Osteoblast (primary cell): ENCODE data around the gene IL17RC. TPM values are rescaled to one million over a fixed set of nuclear protein-coding genes. Genes with fewer than 3 reads are reported as not detected.

Experiments
- DNase-seq: peaks from one replicate; pipeline ENCODE4 v3.0.0; 2011; ENCODE audit warnings: low spot score, mixed read lengths; ENCODE audit not compliant: insufficient read length; ENCODE audit errors: missing footprints
- H2AFZ ChIP-seq: 2 replicates; pipeline ENCODE4 v1.6.0; 2011; ENCODE audit warnings: mild to moderate bottlenecking, low read length
- H3K27ac ChIP-seq: 2 replicates; pipeline ENCODE4 v1.5.1; 2011; ENCODE audit warnings: mild to moderate bottlenecking, low read depth, low read length, moderate library complexity
- H3K27me3 ChIP-seq: 2 replicates; pipeline ENCODE4 v1.6.0; 2012; ENCODE audit warnings: mild to moderate bottlenecking, control low read depth, inconsistent platforms, low read length, moderate library complexity; ENCODE audit not compliant: insufficient read depth
- H3K36me3 ChIP-seq: 2 replicates; pipeline ENCODE4 v1.5.1; 2011; ENCODE audit warnings: mild to moderate bottlenecking, low read length, control low read depth, moderate library complexity; ENCODE audit not compliant: insufficient read depth
- H3K4me1 ChIP-seq: 2 replicates; pipeline ENCODE4 v1.5.1; 2011; ENCODE audit warnings: mild to moderate bottlenecking, low read length, control low read depth, moderate library complexity; ENCODE audit not compliant: insufficient read depth
- H3K4me2 ChIP-seq: 2 replicates; pipeline ENCODE4 v1.6.0; 2011; ENCODE audit warnings: mild to moderate bottlenecking, low read length; ENCODE audit not compliant: insufficient read depth
- H3K4me3 ChIP-seq: fragments of 200-600 bp; sonication (generic); 3 replicates; pipeline ENCODE4 v1.5.1; 2012; ENCODE audit warnings: mild to moderate bottlenecking, low read length, inconsistent platforms; ENCODE audit not compliant: insufficient read depth
- H3K79me2 ChIP-seq: 2 replicates; pipeline ENCODE4 v1.6.0; 2012; ENCODE audit warnings: mild to moderate bottlenecking, low read length, control low read depth, inconsistent platforms; ENCODE audit not compliant: insufficient read depth
- H3K9me3 ChIP-seq: 2 replicates; pipeline ENCODE4 v1.5.1; 2011; ENCODE audit warnings: low read depth, low read length, control low read depth
- H4K20me1 ChIP-seq: 2 replicates; pipeline ENCODE4 v1.6.0; 2012; ENCODE audit warnings: mild to moderate bottlenecking, low read length, control low read depth; ENCODE audit not compliant: insufficient read depth
- total RNA-seq: library from RNA; depleted of rRNA; stranded (reverse); fragments of >200 nt; gene quantifications from 2 replicates; pipeline ENCODE4 v1.2.3, GENCODE V29; 2012
- TF ChIP-seq, protein P1 (sequence below): IDR thresholded peaks from 2 replicates; pipeline ENCODE4 v1.5.1; 2011; ENCODE audit warnings: mild to moderate bottlenecking, low read depth, low read length, moderate library complexity; ENCODE audit errors: extremely low read depth

Gene IL17RC
- total RNA-seq, 1 donor: 47.0 TPM

DNA sequence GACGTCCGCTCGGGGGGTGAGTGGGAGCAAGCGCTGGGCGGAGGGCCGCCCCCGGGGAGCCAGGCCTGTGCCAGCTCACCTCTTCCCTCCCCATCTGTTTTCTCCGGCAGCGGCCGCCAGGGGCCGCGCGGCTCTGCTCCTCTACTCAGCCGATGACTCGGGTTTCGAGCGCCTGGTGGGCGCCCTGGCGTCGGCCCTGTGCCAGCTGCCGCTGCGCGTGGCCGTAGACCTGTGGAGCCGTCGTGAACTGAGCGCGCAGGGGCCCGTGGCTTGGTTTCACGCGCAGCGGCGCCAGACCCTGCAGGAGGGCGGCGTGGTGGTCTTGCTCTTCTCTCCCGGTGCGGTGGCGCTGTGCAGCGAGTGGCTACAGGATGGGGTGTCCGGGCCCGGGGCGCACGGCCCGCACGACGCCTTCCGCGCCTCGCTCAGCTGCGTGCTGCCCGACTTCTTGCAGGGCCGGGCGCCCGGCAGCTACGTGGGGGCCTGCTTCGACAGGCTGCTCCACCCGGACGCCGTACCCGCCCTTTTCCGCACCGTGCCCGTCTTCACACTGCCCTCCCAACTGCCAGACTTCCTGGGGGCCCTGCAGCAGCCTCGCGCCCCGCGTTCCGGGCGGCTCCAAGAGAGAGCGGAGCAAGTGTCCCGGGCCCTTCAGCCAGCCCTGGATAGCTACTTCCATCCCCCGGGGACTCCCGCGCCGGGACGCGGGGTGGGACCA, 16.1 kb downstream of the IL17RC start:
- Histone ChIP-seq H3K27me3 (no peaks in the 10 kb centered on the region), H3K4me1 (peaks cover 14% of the 10 kb centered on the region), H3K27ac (peak overlapping the region; percentile 61), H3K79me2 (peaks cover 4% of the 10 kb centered on the region), H2AFZ (peak overlapping the region; percentile 94), H3K4me2 (peak overlapping the region; percentile 88), H3K9me3 (no peaks in the 10 kb centered on the region), H4K20me1 (no peaks in the 10 kb centered on the region), H3K4me3 (peak overlapping the region; percentile 91), H3K36me3 (peaks cover 23% of the 10 kb centered on the region)
- TF ChIP-seq, protein P1, sequence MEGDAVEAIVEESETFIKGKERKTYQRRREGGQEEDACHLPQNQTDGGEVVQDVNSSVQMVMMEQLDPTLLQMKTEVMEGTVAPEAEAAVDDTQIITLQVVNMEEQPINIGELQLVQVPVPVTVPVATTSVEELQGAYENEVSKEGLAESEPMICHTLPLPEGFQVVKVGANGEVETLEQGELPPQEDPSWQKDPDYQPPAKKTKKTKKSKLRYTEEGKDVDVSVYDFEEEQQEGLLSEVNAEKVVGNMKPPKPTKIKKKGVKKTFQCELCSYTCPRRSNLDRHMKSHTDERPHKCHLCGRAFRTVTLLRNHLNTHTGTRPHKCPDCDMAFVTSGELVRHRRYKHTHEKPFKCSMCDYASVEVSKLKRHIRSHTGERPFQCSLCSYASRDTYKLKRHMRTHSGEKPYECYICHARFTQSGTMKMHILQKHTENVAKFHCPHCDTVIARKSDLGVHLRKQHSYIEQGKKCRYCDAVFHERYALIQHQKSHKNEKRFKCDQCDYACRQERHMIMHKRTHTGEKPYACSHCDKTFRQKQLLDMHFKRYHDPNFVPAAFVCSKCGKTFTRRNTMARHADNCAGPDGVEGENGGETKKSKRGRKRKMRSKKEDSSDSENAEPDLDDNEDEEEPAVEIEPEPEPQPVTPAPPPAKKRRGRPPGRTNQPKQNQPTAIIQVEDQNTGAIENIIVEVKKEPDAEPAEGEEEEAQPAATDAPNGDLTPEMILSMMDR: peak; percentile 63
- DNase-seq: peak; percentile 98

DNA sequence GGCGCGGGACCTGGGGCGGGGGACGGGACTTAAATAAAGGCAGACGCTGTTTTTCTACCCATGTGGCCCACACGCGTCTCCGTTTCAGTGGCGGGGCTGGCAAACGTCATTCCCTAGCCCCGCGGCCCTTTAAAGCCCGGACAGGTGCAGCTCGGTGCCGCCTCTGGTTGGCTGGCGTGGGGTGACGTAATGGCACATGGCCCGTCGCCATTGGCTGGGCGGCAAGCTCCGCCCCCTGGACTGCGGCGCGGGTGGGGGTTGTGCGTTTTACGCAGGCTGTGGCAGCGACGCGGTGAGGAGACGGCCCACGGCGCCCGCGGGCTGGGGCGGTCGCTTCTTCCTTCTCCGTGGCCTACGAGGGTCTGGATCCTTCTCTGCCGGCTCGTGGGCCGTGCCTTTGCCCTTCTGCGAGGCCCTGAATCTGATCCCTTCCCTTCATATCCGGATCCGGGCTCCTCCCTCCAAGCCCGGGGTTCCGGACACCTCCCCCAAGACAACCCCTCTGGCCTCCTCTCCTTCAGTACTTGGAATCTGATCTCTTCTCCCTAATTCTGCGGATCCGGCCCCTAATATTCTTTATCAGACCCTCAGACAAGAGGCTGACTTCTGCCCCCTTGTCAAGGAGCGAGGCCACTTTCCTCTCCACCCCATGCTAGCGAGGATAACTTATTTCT, 16.8 kb downstream of the IL17RC start, which contains the start of gene CRELD1:
TSS of gene CRELD1 (plus strand) at position 274 of the 674 bp plus-strand sequence. CDS start 605 bp downstream, outside the sequence.
- H4K20me1 ChIP-seq: no peaks in the 10 kb centered on the region
- H3K4me3 ChIP-seq: peak within 1 kb of the TSS; percentile 91
- H2AFZ ChIP-seq: peak within 1 kb of the TSS; percentile 94
- TF ChIP-seq, protein P1: no peak
- peak; percentile 98 for DNase-seq
- H3K79me2 ChIP-seq: peaks cover 4% of the 10 kb centered on the region
- H3K27ac ChIP-seq: peak within 1 kb of the TSS; percentile 87
- H3K4me1 ChIP-seq: peaks cover 14% of the 10 kb centered on the region
- H3K36me3 ChIP-seq: peaks cover 17% of the 10 kb centered on the region
- H3K27me3 ChIP-seq: no peaks in the 10 kb centered on the region
- no peaks in the 10 kb centered on the region for H3K9me3 ChIP-seq
- H3K4me2 ChIP-seq: peak within 1 kb of the TSS; percentile 88

DNA sequence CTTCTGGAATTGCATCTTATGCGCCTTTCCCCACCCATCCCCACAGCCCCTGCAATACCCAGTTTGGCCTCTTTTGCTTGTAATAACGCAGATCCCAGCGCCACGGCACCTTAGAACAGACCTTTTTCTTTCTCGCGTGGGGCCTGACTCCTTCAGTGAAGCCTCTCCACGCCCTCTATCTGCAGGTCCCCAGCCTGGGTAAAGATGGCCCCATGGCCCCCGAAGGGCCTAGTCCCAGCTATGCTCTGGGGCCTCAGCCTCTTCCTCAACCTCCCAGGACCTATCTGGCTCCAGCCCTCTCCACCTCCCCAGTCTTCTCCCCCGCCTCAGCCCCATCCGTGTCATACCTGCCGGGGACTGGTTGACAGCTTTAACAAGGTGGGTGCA, 17.3 kb downstream of the IL17RC start:
- no peak for DNase-seq
- Histone ChIP-seq H3K79me2 (peaks cover 4% of the 10 kb centered on the region), H3K4me1 (peaks cover 14% of the 10 kb centered on the region), H4K20me1 (no peaks in the 10 kb centered on the region), H3K4me3 (peak overlapping the region; percentile 91), H3K4me2 (peak overlapping the region; percentile 88), H2AFZ (peak overlapping the region; percentile 94), H3K27ac (peak overlapping the region; percentile 87), H3K9me3 (no peaks in the 10 kb centered on the region), H3K27me3 (no peaks in the 10 kb centered on the region), H3K36me3 (peaks cover 16% of the 10 kb centered on the region)
- TF ChIP-seq, protein P1: peak; percentile 35

DNA sequence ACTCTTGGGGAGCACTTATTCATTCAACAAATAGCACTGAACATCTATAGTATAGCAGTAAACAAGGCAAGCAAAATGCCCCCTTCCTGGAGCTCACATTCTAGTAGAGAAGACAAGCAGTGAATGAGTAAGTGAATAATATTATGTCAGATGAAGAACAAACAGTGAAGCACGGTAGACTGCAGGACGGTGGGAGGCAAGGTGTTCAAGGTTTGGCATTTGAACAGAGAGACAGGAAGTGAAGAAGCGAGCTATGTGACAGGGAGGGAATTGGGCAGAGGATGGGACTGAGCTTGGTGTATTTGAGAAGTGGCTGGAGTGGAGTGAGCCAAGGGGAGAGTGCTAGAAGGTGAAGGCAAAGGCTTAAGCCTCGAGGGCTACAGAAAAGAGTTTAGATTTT, 18.1 kb downstream of the IL17RC start:
- TF ChIP-seq, protein P1: no peak
- no peaks in the 10 kb centered on the region for H3K9me3 ChIP-seq
- no peaks in the 10 kb centered on the region for H3K27me3 ChIP-seq
- H3K79me2 ChIP-seq: peaks cover 4% of the 10 kb centered on the region
- H3K4me2 ChIP-seq: peak overlapping the region; percentile 88
- peaks cover 14% of the 10 kb centered on the region for H3K36me3 ChIP-seq
- no peak overlapping the region for H2AFZ ChIP-seq
- DNase-seq: no peak
- H3K4me3 ChIP-seq: no peak overlapping the region
- no peaks in the 10 kb centered on the region for H4K20me1 ChIP-seq
- peaks cover 14% of the 10 kb centered on the region for H3K4me1 ChIP-seq
- no peak overlapping the region for H3K27ac ChIP-seq
